HCT116 (cell line): ENCODE measurements around the gene TENM4. TPM values are rescaled to one million over a fixed set of nuclear protein-coding genes. Genes with fewer than 3 reads are reported as not detected.

Source experiments
- ATAC-seq: fragments of 200-7000 bp; cut with Tn5 transposase; 2 replicates; pipeline ENCODE4 v1.9.1; 2020; ENCODE audit warnings: mild to moderate bottlenecking, moderate library complexity
- BruUV-seq: library from RNA; stranded (reverse); fragments of 400-500 nt; replicated peaks from 2 replicates; lab custom pipeline; 2021; lab: Mats Ljungman, UMichigan
- CTCF ChIA-PET: fragments of 300-600 bp; sonication (Branson Sonifier 250); formaldehyde crosslinking; loops from one replicate; lab custom pipeline; 2021; ENCODE audit warnings: antibody characterized with exemption; lab: Charles Lee
- POLR2A ChIA-PET: fragments of 300-600, 350-600 bp; sonication (Branson Sonifier 250); formaldehyde crosslinking; loops from one replicate; lab custom pipeline; 2021; ENCODE audit warnings: antibody characterized with exemption; lab: Charles Lee
- RAD21 ChIA-PET, 2 experiments: fragments of 300-600 bp; sonication (Branson Sonifier 250); formaldehyde crosslinking; loops; one replicate each; lab custom pipeline; 2023; ENCODE audit warnings: low total read pairs in 2 of 2; ENCODE audit not compliant: uncharacterized antibody in 2 of 2, unreplicated experiment in 2 of 2, low non-redundant PET in 1 of 2; lab: Charles Lee
- DNase-seq: peaks from one replicate; pipeline ENCODE4 v3.0.0-alpha.2; 2010; ENCODE audit warnings: low read depth, low spot score
- H2AFZ ChIP-seq: fragments of 200-600 bp; shearing (Covaris generic), sonication (generic); 2 replicates; pipeline ENCODE4 v1.6.1; 2017; ENCODE audit warnings: low read depth, mixed run types, mixed read lengths, antibody characterized with exemption, low read length; ENCODE audit not compliant: poor library complexity, severe bottlenecking
- H3K27ac ChIP-seq: 2 replicates; pipeline ENCODE4 v1.5.1; 2012; ENCODE audit warnings: low read depth, low read length
- H3K27me3 ChIP-seq: fragments of 200-600 bp; sonication (generic); 2 replicates; pipeline ENCODE4 v1.6.1; 2016; ENCODE audit warnings: mixed run types, low read length, mixed read lengths; ENCODE audit not compliant: insufficient read depth
- H3K36me3 ChIP-seq, 2 experiments: fragments of 200-500 bp in 1 of 2; fragments of 200-600 bp in 1 of 2; sonication (Bioruptor generic) in 1 of 2; sonication (generic) in 1 of 2; 2 replicates each; pipeline versions ENCODE4 v1.5.1 to v1.6.1; 2014 to 2016; ENCODE audit warnings: low read length in 2 of 2, inconsistent platforms in 1 of 2, mixed read lengths in 1 of 2, mixed run types in 1 of 2; ENCODE audit not compliant: insufficient read depth in 2 of 2, control insufficient read depth in 1 of 2
- H3K4me1 ChIP-seq, 2 experiments: fragments of 200-600 bp in 1 of 2; sonication (generic) in 1 of 2; 2 replicates each; pipeline versions ENCODE4 v1.5.1 to v1.6.1; 2012 to 2017; ENCODE audit warnings: low read length in 2 of 2, inconsistent platforms in 1 of 2, mild to moderate bottlenecking in 1 of 2, mixed read lengths in 1 of 2, mixed run types in 1 of 2, moderate library complexity in 1 of 2; ENCODE audit not compliant: insufficient read depth in 2 of 2, control insufficient read depth in 1 of 2
- H3K4me2 ChIP-seq: fragments of 200-600 bp; sonication (generic); 2 replicates; pipeline ENCODE4 v1.6.1; 2017; ENCODE audit warnings: mixed run types, low read length, mixed read lengths
- H3K4me3 ChIP-seq, 2 experiments: fragments of 200-600 bp in 1 of 2; sonication (generic) in 1 of 2; replicated peaks in 1 of 2; 2 replicates each; pipeline ENCODE4 v1.5.1; 2011 to 2016; ENCODE audit warnings: low read length in 2 of 2, control low read depth in 1 of 2, low read depth in 1 of 2, mild to moderate bottlenecking in 1 of 2, mixed read lengths in 1 of 2, mixed run types in 1 of 2
- H3K79me2 ChIP-seq: fragments of 200-600 bp; sonication (generic); 2 replicates; pipeline ENCODE4 v1.6.1; 2017; ENCODE audit warnings: mild to moderate bottlenecking, mixed run types, low read length, moderate library complexity, mixed read lengths; ENCODE audit not compliant: insufficient read depth
- H3K9ac ChIP-seq: fragments of 200-600 bp; sonication (generic); 2 replicates; pipeline ENCODE4 v1.6.1; 2016; ENCODE audit warnings: low read length, mixed read lengths
- H3K9me2 ChIP-seq: fragments of 200-600 bp; sonication (generic), shearing (Covaris generic); 2 replicates; pipeline ENCODE4 v1.6.1; 2017; ENCODE audit warnings: mixed run types, mild to moderate bottlenecking, moderate library complexity; ENCODE audit not compliant: insufficient read depth
- H3K9me3 ChIP-seq, 2 experiments: fragments of 200-500 bp in 1 of 2; fragments of 200-600 bp in 1 of 2; sonication (Bioruptor generic) in 1 of 2; sonication (generic) in 1 of 2; 2 replicates each; pipeline ENCODE4 v1.6.1; 2014 to 2017; ENCODE audit warnings: low read length in 2 of 2, mixed read lengths in 2 of 2, inconsistent platforms in 1 of 2, low read depth in 1 of 2, mild to moderate bottlenecking in 1 of 2, mixed run types in 1 of 2, moderate library complexity in 1 of 2; ENCODE audit not compliant: control insufficient read depth in 1 of 2, insufficient read depth in 1 of 2
- H4K20me1 ChIP-seq: fragments of 200-600 bp; sonication (generic), shearing (Covaris generic); 2 replicates; pipeline ENCODE4 v1.6.1; 2017; ENCODE audit warnings: mixed run types, mild to moderate bottlenecking, moderate library complexity; ENCODE audit not compliant: insufficient read depth
- ATF3 ChIP-seq: IDR thresholded peaks from 2 replicates; pipeline ENCODE4 v1.6.1; 2012
- EGR1 ChIP-seq: IDR thresholded peaks from 2 replicates; pipeline ENCODE4 v1.6.1; 2012; ENCODE audit warnings: low read depth
- ELF1 ChIP-seq: IDR thresholded peaks from 2 replicates; pipeline ENCODE4 v1.6.1; 2012; ENCODE audit warnings: low read depth, borderline replicate concordance
- RAD21 ChIP-seq: IDR thresholded peaks from 2 replicates; pipeline ENCODE4 v1.6.1; 2012; ENCODE audit warnings: low read depth, mild to moderate bottlenecking
- SRF ChIP-seq: IDR thresholded peaks from 2 replicates; pipeline ENCODE4 v1.6.1; 2012; ENCODE audit warnings: low read depth
- ZFX ChIP-seq: fragments of 450-650 bp; IDR thresholded peaks from 2 replicates; pipeline ENCODE4 v1.6.1; 2017
- ZNF274 ChIP-seq: fragments of 200-500 bp; sonication (Bioruptor generic); IDR thresholded peaks from 2 replicates; pipeline ENCODE4 v1.6.1; 2014; ENCODE audit warnings: mild to moderate bottlenecking, low read depth, low read length, inconsistent platforms
- intact Hi-C: fragments of 100-400 bp; cut with micrococcal nuclease; formaldehyde crosslinking; loops from 2 replicates; pipeline ENCODE4 v1.10.0; 2022
- total RNA-seq: library from RNA; stranded (reverse); gene quantifications from one replicate; pipeline ENCODE4 v1.2.1, GENCODE V29; 2021; ENCODE audit not compliant: unreplicated experiment

Gene TENM4
- total RNA-seq, 1 experiment from 2014 or later, result 0.05 TPM

GRCh38 chr11:79427611-79428327 lies 13.1 kb downstream of the TENM4 start:
- POLR2A ChIA-PET, result no interaction called here
- BruUV-seq, result no TSS peak
- no peaks in the 10 kb centered on the region for H3K36me3 ChIP-seq
- H3K79me2 ChIP-seq, result no peaks in the 10 kb centered on the region
- no peak overlapping the region for H3K27ac ChIP-seq
- no peaks in the 10 kb centered on the region for H3K4me1 ChIP-seq
- no peak overlapping the region for H2AFZ ChIP-seq
- H4K20me1 ChIP-seq, result no peaks in the 10 kb centered on the region
- no peak overlapping the region for H3K4me3 ChIP-seq
- no peaks in the 10 kb centered on the region for H3K9me2 ChIP-seq
- CTCF ChIA-PET, result no interaction called here
- TF ChIP-seq SRF, result no peak
- no peak for TF ChIP-seq RAD21
- no peak for TF ChIP-seq ZFX
- TF ChIP-seq ELF1, result no peak
- TF ChIP-seq ATF3, result no peak
- intact Hi-C loops, result no loop called here
- no peaks in the 10 kb centered on the region; the same call in 1 of the 2 replicates for H3K27me3 ChIP-seq
- RAD21 ChIA-PET, result no interaction called here
- H3K9ac ChIP-seq, result no peak overlapping the region
- no peak for ATAC-seq
- H3K9me3 ChIP-seq, result no peaks in the 10 kb centered on the region
- DNase-seq, result no peak
- H3K4me2 ChIP-seq, result no peak overlapping the region

GRCh38 chr11:79427126-79427525 lies 13.7 kb downstream of the TENM4 start:
- no peak overlapping the region for H3K27ac ChIP-seq
- no peaks in the 10 kb centered on the region for H3K36me3 ChIP-seq
- no peak overlapping the region for H2AFZ ChIP-seq
- no peaks in the 10 kb centered on the region for H3K9me2 ChIP-seq
- H3K4me2 ChIP-seq, result no peak overlapping the region
- ATAC-seq, result no peak
- no peaks in the 10 kb centered on the region; the same call in 1 of the 2 replicates for H3K27me3 ChIP-seq
- CTCF ChIA-PET, result no interaction called here
- no peak overlapping the region for H3K9ac ChIP-seq
- intact Hi-C loops, result no loop called here
- no peak for DNase-seq
- H3K79me2 ChIP-seq, result no peaks in the 10 kb centered on the region
- TF ChIP-seq EGR1 (no peak), ZNF274 (no peak)
- TF ChIP-seq, all 23 proteins: peak for 0
- H3K9me3 ChIP-seq, result no peaks in the 10 kb centered on the region
- H4K20me1 ChIP-seq, result no peaks in the 10 kb centered on the region
- H3K4me1 ChIP-seq, result no peaks in the 10 kb centered on the region
- BruUV-seq, result no TSS peak
- ChIA-PET RAD21 (no interaction called here), POLR2A (no interaction called here)
- H3K4me3 ChIP-seq, result no peak overlapping the region
